NCI-H1417 treated with DMSO at 0.1 percent for 48 hours (cell line): ENCODE measurements around the gene SMG6.
"Not testable (repeated sequence)": the region's sequence is repeated elsewhere in the genome, so short reads cannot be mapped to it uniquely, and the experiment has no call there.

ENCODE experiments used
- DNase-seq: peaks from one replicate; lab custom pipeline; 2025; lab: John Stamatoyannopoulos, UW

Gene SMG6

GRCh38 chr17:2028234-2028614 lies 275.4 kb downstream of the SMG6 start:
- no peak for DNase-seq

GRCh38 chr17:2027528-2028233 lies 275.9 kb downstream of the SMG6 start:
- DNase-seq = no peak

GRCh38 chr17:2025622-2026309 lies 277.8 kb downstream of the SMG6 start:
- no peak for DNase-seq

GRCh38 chr17:2025220-2025621 lies 278.4 kb downstream of the SMG6 start, which contains the start of gene RTN4RL1:
TSS of gene RTN4RL1 (minus strand) at chr17:2025334. CDS start at chr17:2024865, 469 bp downstream.
- DNase-seq = no peak

- DNase-seq = no peak
Observed at GRCh38 chr17:2024572-2025219, 278.9 kb downstream of the SMG6 start.

- DNase-seq = no peak
Observed at GRCh38 chr17:2023692-2024571, 279.7 kb downstream of the SMG6 start.

GRCh38 chr17:2023256-2023655 lies 280.3 kb downstream of the SMG6 start:
- DNase-seq = no peak

- no peak for DNase-seq
Observed at GRCh38 chr17:2022647-2023240, 280.8 kb downstream of the SMG6 start.

- no peak for DNase-seq
Observed at GRCh38 chr17:2020721-2021120, 282.9 kb downstream of the SMG6 start.

- DNase-seq = no peak
Observed at GRCh38 chr17:2019723-2020122, 283.9 kb downstream of the SMG6 start.

GRCh38 chr17:2018716-2019510 lies 284.7 kb downstream of the SMG6 start:
- DNase-seq = no peak

GRCh38 chr17:2017274-2017941 lies 286.2 kb downstream of the SMG6 start:
- no peak for DNase-seq

GRCh38 chr17:2016494-2016893 lies 287.1 kb downstream of the SMG6 start:
- no peak for DNase-seq

- no peak for DNase-seq
Observed at GRCh38 chr17:2015314-2015713, 288.3 kb downstream of the SMG6 start.

- no peak for DNase-seq
Observed at GRCh38 chr17:2013994-2014317, 289.6 kb downstream of the SMG6 start.

- DNase-seq = not testable (repeated sequence)
Observed at GRCh38 chr17:2013220-2013993, 290.2 kb downstream of the SMG6 start.

GRCh38 chr17:2012499-2012898 lies 291.1 kb downstream of the SMG6 start:
- no peak for DNase-seq

- no peak for DNase-seq
Observed at GRCh38 chr17:2011411-2012371, 291.9 kb downstream of the SMG6 start.
